ENCODE measurements around the gene DNAH1. TPM values are rescaled to one million over a fixed set of nuclear protein-coding genes. Genes with fewer than 3 reads are reported as not detected.

Gene DNAH1
- total RNA-seq, 2 donors from 2014 or later: 7.0 to 9.1 TPM

DNA sequence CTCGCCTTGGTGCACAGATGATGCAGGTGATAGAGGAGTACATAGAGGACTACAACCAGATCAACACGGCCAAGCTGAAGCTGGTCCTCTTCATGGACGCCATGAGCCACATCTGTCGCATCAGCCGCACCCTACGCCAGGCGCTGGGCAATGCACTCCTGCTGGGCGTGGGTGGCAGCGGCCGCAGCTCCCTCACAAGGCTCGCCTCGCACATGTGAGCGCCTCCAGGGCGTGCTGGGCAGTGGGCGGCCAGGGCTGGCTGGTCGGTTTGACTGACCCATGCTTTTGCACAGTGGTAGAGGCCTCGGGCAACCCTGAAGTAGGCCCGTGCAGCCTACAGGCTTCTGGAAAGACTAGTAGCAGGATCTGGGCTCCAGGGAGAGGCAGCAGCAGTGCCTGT lies 65.5 kb downstream of the DNAH1 start:
- no peak for DNase-seq
- Histone ChIP-seq H3K9me3 (no peaks in the 10 kb centered on the region), H3K9ac (ENCODE audit: low read depth in 2 of 2, low read length in 2 of 2) (no peak overlapping the region), H3K4me1 (no peaks in the 10 kb centered on the region), H3K27ac (no peak overlapping the region), H3K36me3 (no peaks in the 10 kb centered on the region), H3K27me3 (no peaks in the 10 kb centered on the region), H3K4me3 (no peak overlapping the region)
- intact Hi-C loops (cut with DNase I): no loop called here
- TF ChIP-seq, protein P1, sequence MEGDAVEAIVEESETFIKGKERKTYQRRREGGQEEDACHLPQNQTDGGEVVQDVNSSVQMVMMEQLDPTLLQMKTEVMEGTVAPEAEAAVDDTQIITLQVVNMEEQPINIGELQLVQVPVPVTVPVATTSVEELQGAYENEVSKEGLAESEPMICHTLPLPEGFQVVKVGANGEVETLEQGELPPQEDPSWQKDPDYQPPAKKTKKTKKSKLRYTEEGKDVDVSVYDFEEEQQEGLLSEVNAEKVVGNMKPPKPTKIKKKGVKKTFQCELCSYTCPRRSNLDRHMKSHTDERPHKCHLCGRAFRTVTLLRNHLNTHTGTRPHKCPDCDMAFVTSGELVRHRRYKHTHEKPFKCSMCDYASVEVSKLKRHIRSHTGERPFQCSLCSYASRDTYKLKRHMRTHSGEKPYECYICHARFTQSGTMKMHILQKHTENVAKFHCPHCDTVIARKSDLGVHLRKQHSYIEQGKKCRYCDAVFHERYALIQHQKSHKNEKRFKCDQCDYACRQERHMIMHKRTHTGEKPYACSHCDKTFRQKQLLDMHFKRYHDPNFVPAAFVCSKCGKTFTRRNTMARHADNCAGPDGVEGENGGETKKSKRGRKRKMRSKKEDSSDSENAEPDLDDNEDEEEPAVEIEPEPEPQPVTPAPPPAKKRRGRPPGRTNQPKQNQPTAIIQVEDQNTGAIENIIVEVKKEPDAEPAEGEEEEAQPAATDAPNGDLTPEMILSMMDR (IDR thresholded peaks at IDR 0.05): no peak

GRCh38 chr3:52383446-52383845 lies 67.3 kb downstream of the DNAH1 start:
- no peak for DNase-seq
- Histone ChIP-seq H3K27ac (no peak overlapping the region), H3K4me1 (no peaks in the 10 kb centered on the region), H3K4me3 (no peak overlapping the region), H3K27me3 (no peaks in the 10 kb centered on the region), H3K9ac (ENCODE audit: low read depth in 2 of 2, low read length in 2 of 2) (no peak overlapping the region), H3K36me3 (no peaks in the 10 kb centered on the region), H3K9me3 (no peaks in the 10 kb centered on the region)
- intact Hi-C loops (cut with DNase I): no loop called here
- TF ChIP-seq, protein P1 (IDR thresholded peaks at IDR 0.05): no peak

GRCh38 chr3:52384019-52384761 lies 68.1 kb downstream of the DNAH1 start:
- no peaks in the 10 kb centered on the region for H3K9me3 ChIP-seq

GRCh38 chr3:52385157-52385556 lies 69.0 kb downstream of the DNAH1 start:
- TF ChIP-seq, protein P1 (IDR thresholded peaks at IDR 0.05): no peak
- H3K9ac ChIP-seq (ENCODE audit: low read depth in 2 of 2, low read length in 2 of 2): no peak overlapping the region
- no peaks in the 10 kb centered on the region for H3K9me3 ChIP-seq
- DNase-seq: no peak
- no peaks in the 10 kb centered on the region for H3K4me1 ChIP-seq
- H3K36me3 ChIP-seq: no peaks in the 10 kb centered on the region
- no peak overlapping the region for H3K4me3 ChIP-seq
- intact Hi-C loops (cut with DNase I): no loop called here
- H3K27me3 ChIP-seq: no peaks in the 10 kb centered on the region
- H3K27ac ChIP-seq: no peak overlapping the region

More at GRCh38 chr3:52384019-52384761, 68.1 kb downstream of the DNAH1 start:
- Histone ChIP-seq H3K27ac (no peak overlapping the region), H3K9ac (ENCODE audit: low read depth in 2 of 2, low read length in 2 of 2) (no peak overlapping the region), H3K27me3 (no peaks in the 10 kb centered on the region), H3K4me3 (no peak overlapping the region), H3K36me3 (no peaks in the 10 kb centered on the region), H3K4me1 (no peaks in the 10 kb centered on the region)
- TF ChIP-seq, protein P1 (IDR thresholded peaks at IDR 0.05): no peak
- intact Hi-C loops (cut with DNase I): no loop called here
- DNase-seq: no peak

GRCh38 chr3:52387481-52387880 lies 71.4 kb downstream of the DNAH1 start:
- Histone ChIP-seq H3K4me1 (no peaks in the 10 kb centered on the region), H3K9ac (ENCODE audit: low read depth in 2 of 2, low read length in 2 of 2) (no peak overlapping the region), H3K36me3 (no peaks in the 10 kb centered on the region), H3K27me3 (no peaks in the 10 kb centered on the region), H3K9me3 (no peaks in the 10 kb centered on the region), H3K4me3 (no peak overlapping the region), H3K27ac (no peak overlapping the region)
- intact Hi-C loops (cut with DNase I): no loop called here
- TF ChIP-seq, protein P1 (IDR thresholded peaks at IDR 0.05): no peak
- DNase-seq: no peak

All from colonic mucosa (tissue), 4 donors.